Hematopoietic multipotent progenitor cell treated with erythropoietin and hydrocortisone succinate and interleukin-3 and kit ligand, for 15 days (in vitro differentiated cells): Measurements from ENCODE around the gene RTTN.
"Not testable (repeated sequence)": the region's sequence is repeated elsewhere in the genome, so short reads cannot be mapped to it uniquely, and the experiment has no call there.

Experiments
- DNase-seq: peaks from one replicate; pipeline ENCODE4 v3.0.0-alpha.2; 2015; ENCODE audit warnings: low spot score

RTTN gene

GRCh38 chr18:70205421-70206397 is at the start of gene RTTN:
Gene RTTN (minus strand): TSS chr18:70205687. CDS start chr18:70205658, 29 bp downstream.
- DNase-seq = peak; percentile 86

- DNase-seq = no peak
Observed at GRCh38 chr18:70250781-70251180, 45.3 kb upstream of the RTTN start.

- not testable (repeated sequence) for DNase-seq
Observed at GRCh38 chr18:70249861-70250260, 44.4 kb upstream of the RTTN start.

GRCh38 chr18:70249118-70249517 is 43.6 kb upstream of the RTTN start:
- no peak for DNase-seq

GRCh38 chr18:70246061-70246466 is 40.6 kb upstream of the RTTN start:
- no peak for DNase-seq

GRCh38 chr18:70243131-70243929 is 37.8 kb upstream of the RTTN start:
- no peak for DNase-seq

GRCh38 chr18:70236921-70237320 is 31.4 kb upstream of the RTTN start:
- DNase-seq = not testable (repeated sequence)

- no peak for DNase-seq
Observed at GRCh38 chr18:70235478-70235877, 30.0 kb upstream of the RTTN start.

GRCh38 chr18:70234667-70235459 is 29.4 kb upstream of the RTTN start:
- no peak for DNase-seq

- DNase-seq = no peak
Observed at GRCh38 chr18:70233974-70234373, 28.5 kb upstream of the RTTN start.

GRCh38 chr18:70232261-70232660 is 26.8 kb upstream of the RTTN start:
- DNase-seq = no peak

- DNase-seq = no peak
Observed at GRCh38 chr18:70229639-70230038, 24.2 kb upstream of the RTTN start.

GRCh38 chr18:70228536-70228935 is 23.0 kb upstream of the RTTN start:
- DNase-seq = no peak

- DNase-seq = no peak
Observed at GRCh38 chr18:70227438-70227837, 22.0 kb upstream of the RTTN start.

- DNase-seq = no peak
Observed at GRCh38 chr18:70221915-70222278, 16.4 kb upstream of the RTTN start.

GRCh38 chr18:70221156-70221914 is 15.8 kb upstream of the RTTN start:
- DNase-seq = no peak

GRCh38 chr18:70220628-70221027 is 15.1 kb upstream of the RTTN start:
- no peak for DNase-seq

GRCh38 chr18:70219688-70220087 is 14.2 kb upstream of the RTTN start:
- DNase-seq = no peak

- DNase-seq = no peak
Observed at GRCh38 chr18:70216788-70217187, 11.3 kb upstream of the RTTN start.

GRCh38 chr18:70207181-70207580 is 1.7 kb upstream of the RTTN start:
- no peak for DNase-seq

GRCh38 chr18:70200286-70200685 is 5.2 kb downstream of the RTTN start:
- DNase-seq = no peak
